DND-41 (cell line): ENCODE results near the gene CCNO.

Experiments
- EZH2 ChIP-seq: IDR thresholded peaks from 3 replicates; pipeline ENCODE4 v1.6.1; 2012; ENCODE audit warnings: borderline replicate concordance, low read depth, mild to moderate bottlenecking, moderate library complexity, low read length, inconsistent platforms; ENCODE audit not compliant: severe bottlenecking
- TF ChIP-seq, protein P1 (sequence below): IDR thresholded peaks from 2 replicates; pipeline ENCODE4 v1.5.1; 2012; ENCODE audit warnings: borderline replicate concordance, low read length, moderate library complexity, mild to moderate bottlenecking; ENCODE audit not compliant: poor library complexity, severe bottlenecking; ENCODE audit errors: extremely low read depth

DNA sequence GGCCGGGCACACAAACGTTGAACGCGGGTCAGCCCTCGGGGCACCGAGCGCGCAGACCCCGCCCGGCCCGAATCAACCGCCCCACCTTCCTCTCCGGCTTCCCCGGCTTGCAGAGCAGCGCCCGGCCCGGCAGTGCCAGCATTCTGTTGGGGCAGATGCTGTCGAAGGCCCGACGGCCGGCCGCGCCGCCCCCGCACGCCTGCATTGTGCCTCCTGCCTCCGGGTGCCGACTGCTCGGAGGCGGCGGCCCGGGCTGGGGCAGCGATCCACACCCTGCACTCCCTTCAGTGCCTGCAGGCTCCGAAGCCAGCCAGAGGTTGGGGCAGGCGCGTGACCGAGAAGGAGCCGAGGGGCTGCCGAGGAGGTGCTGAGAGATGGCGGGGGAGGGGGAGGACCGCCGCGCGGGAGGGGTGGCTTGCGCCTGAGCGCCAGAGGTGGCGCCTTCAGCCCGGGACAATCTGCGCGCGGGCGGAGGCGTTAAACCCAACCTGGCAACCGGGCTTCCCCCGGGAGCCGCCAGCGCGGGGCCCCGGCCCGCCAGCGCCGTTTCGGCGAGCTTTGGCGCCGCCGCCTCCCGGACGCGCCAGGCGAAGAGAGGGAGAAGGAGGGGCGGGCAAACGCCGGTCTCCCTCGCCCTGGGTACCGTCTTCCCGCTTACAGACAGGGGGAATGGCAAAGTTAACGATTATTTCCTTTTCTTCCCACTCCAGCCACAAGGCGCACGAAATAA, 6.3 kb downstream of the CCNO start, which contains the start of gene MCIDAS:
- TF ChIP-seq, protein P1, sequence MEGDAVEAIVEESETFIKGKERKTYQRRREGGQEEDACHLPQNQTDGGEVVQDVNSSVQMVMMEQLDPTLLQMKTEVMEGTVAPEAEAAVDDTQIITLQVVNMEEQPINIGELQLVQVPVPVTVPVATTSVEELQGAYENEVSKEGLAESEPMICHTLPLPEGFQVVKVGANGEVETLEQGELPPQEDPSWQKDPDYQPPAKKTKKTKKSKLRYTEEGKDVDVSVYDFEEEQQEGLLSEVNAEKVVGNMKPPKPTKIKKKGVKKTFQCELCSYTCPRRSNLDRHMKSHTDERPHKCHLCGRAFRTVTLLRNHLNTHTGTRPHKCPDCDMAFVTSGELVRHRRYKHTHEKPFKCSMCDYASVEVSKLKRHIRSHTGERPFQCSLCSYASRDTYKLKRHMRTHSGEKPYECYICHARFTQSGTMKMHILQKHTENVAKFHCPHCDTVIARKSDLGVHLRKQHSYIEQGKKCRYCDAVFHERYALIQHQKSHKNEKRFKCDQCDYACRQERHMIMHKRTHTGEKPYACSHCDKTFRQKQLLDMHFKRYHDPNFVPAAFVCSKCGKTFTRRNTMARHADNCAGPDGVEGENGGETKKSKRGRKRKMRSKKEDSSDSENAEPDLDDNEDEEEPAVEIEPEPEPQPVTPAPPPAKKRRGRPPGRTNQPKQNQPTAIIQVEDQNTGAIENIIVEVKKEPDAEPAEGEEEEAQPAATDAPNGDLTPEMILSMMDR = no peak
- TF ChIP-seq EZH2 = no peak
